Central memory CD8-positive, alpha-beta T cell (primary cell): ENCODE results near the gene TTC6.

Experiments
- ATAC-seq: fragments of 150-1000 bp; cut with Tn5 transposase; replicated peaks from 2 replicates; pipeline ENCODE4 v1.10.0; 2022; ENCODE audit warnings: mild to moderate bottlenecking, moderate FRiP score, moderate number of reproducible peaks; ENCODE audit not compliant: poor library complexity, severe bottlenecking; ENCODE audit errors: extremely low read depth
- DNase-seq, 2 donors: peaks; one replicate each; pipeline ENCODE4 v3.0.0; 2021; ENCODE audit warnings: low spot score in 2 of 2
- H3K27ac Mint-ChIP-seq: one replicate; pipeline ENCODE4 v1.8.0; 2022; ENCODE audit warnings: low read depth, mild to moderate bottlenecking, moderate library complexity, mixed read lengths
- H3K27me3 Mint-ChIP-seq: one replicate; pipeline ENCODE4 v1.8.0; 2022; ENCODE audit warnings: mixed read lengths
- H3K36me3 Mint-ChIP-seq: one replicate; pipeline ENCODE4 v1.8.0; 2022; ENCODE audit warnings: mild to moderate bottlenecking, moderate library complexity, mixed read lengths; ENCODE audit not compliant: insufficient read depth
- H3K4me1 Mint-ChIP-seq: one replicate; pipeline ENCODE4 v1.8.0; 2022; ENCODE audit warnings: mixed read lengths
- H3K4me3 Mint-ChIP-seq: one replicate; pipeline ENCODE4 v1.8.0; 2022; ENCODE audit warnings: mild to moderate bottlenecking, moderate library complexity, mixed read lengths
- H3K9me3 Mint-ChIP-seq: one replicate; pipeline ENCODE4 v1.8.0; 2022; ENCODE audit warnings: mixed read lengths

TTC6 gene

GRCh38 chr14:37587881-37588666 lies 7.4 kb upstream of the TTC6 start:
- Mint-ChIP-seq H3K4me1 (no peaks in the 10 kb centered on the region), H3K9me3 (peaks cover 16% of the 10 kb centered on the region), H3K27ac (no peak overlapping the region), H3K36me3 (no peaks in the 10 kb centered on the region), H3K4me3 (no peak overlapping the region), H3K27me3 (peaks cover 66% of the 10 kb centered on the region)
- ATAC-seq (no peak), DNase-seq (no peak)

GRCh38 chr14:37588667-37588955 lies 6.8 kb upstream of the TTC6 start:
- Mint-ChIP-seq H3K4me3 (no peak overlapping the region), H3K27ac (no peak overlapping the region), H3K36me3 (no peaks in the 10 kb centered on the region), H3K4me1 (no peaks in the 10 kb centered on the region), H3K9me3 (peaks cover 16% of the 10 kb centered on the region), H3K27me3 (peaks cover 71% of the 10 kb centered on the region)
- ATAC-seq: no peak
- DNase-seq: no peak

GRCh38 chr14:37588956-37589714 lies 6.3 kb upstream of the TTC6 start:
- Mint-ChIP-seq H3K4me3 (no peak overlapping the region), H3K27me3 (peaks cover 76% of the 10 kb centered on the region), H3K27ac (no peak overlapping the region), H3K9me3 (peaks cover 16% of the 10 kb centered on the region), H3K36me3 (peaks cover under 1% of the 10 kb centered on the region), H3K4me1 (no peaks in the 10 kb centered on the region)
- no peak for ATAC-seq
- DNase-seq: no peak

GRCh38 chr14:37589715-37590427 lies 5.6 kb upstream of the TTC6 start:
- H3K4me3 Mint-ChIP-seq: no peak overlapping the region
- H3K4me1 Mint-ChIP-seq: no peaks in the 10 kb centered on the region
- peaks cover 2% of the 10 kb centered on the region for H3K36me3 Mint-ChIP-seq
- no peak for ATAC-seq
- no peak overlapping the region for H3K27ac Mint-ChIP-seq
- H3K27me3 Mint-ChIP-seq: peaks cover 80% of the 10 kb centered on the region
- no peak for DNase-seq
- peaks cover 16% of the 10 kb centered on the region for H3K9me3 Mint-ChIP-seq

GRCh38 chr14:37590428-37591139 lies 4.8 kb upstream of the TTC6 start:
- H3K27me3 Mint-ChIP-seq: peaks cover 76% of the 10 kb centered on the region
- no peak for ATAC-seq
- H3K36me3 Mint-ChIP-seq: peaks cover 2% of the 10 kb centered on the region

GRCh38 chr14:37591311-37591940 lies 4.0 kb upstream of the TTC6 start:
- no peak for ATAC-seq
- Mint-ChIP-seq H3K4me1 (no peaks in the 10 kb centered on the region), H3K27ac (peak overlapping the region; percentile 81), H3K4me3 (no peak overlapping the region), H3K9me3 (peaks cover 6% of the 10 kb centered on the region), H3K36me3 (peaks cover 2% of the 10 kb centered on the region), H3K27me3 (peaks cover 76% of the 10 kb centered on the region)
- no peak for DNase-seq

More at GRCh38 chr14:37590428-37591139, 4.8 kb upstream of the TTC6 start:
- DNase-seq: no peak
- Mint-ChIP-seq H3K27ac (peak overlapping the region; percentile 81), H3K4me1 (no peaks in the 10 kb centered on the region), H3K4me3 (no peak overlapping the region), H3K9me3 (peaks cover 13% of the 10 kb centered on the region)

GRCh38 chr14:37591941-37592481 lies 3.4 kb upstream of the TTC6 start:
- no peak for ATAC-seq
- no peak overlapping the region for H3K27ac Mint-ChIP-seq
- H3K27me3 Mint-ChIP-seq: peaks cover 81% of the 10 kb centered on the region
- peaks cover 2% of the 10 kb centered on the region for H3K36me3 Mint-ChIP-seq
- no peak for DNase-seq
- H3K4me1 Mint-ChIP-seq: no peaks in the 10 kb centered on the region
- peaks cover 6% of the 10 kb centered on the region for H3K9me3 Mint-ChIP-seq
- no peak overlapping the region for H3K4me3 Mint-ChIP-seq

GRCh38 chr14:37592482-37593408 lies 2.7 kb upstream of the TTC6 start:
- no peaks in the 10 kb centered on the region for H3K4me1 Mint-ChIP-seq
- DNase-seq (no peak), ATAC-seq (no peak)
- peaks cover 6% of the 10 kb centered on the region for H3K9me3 Mint-ChIP-seq
- peaks cover 81% of the 10 kb centered on the region for H3K27me3 Mint-ChIP-seq
- H3K4me3 Mint-ChIP-seq: no peak overlapping the region
- peaks cover 2% of the 10 kb centered on the region for H3K36me3 Mint-ChIP-seq
- H3K27ac Mint-ChIP-seq: no peak overlapping the region

GRCh38 chr14:37593511-37594237 lies 1.8 kb upstream of the TTC6 start:
- peak overlapping the region; percentile 18 for H3K4me3 Mint-ChIP-seq
- DNase-seq: no peak
- no peak for ATAC-seq
- no peak overlapping the region for H3K27ac Mint-ChIP-seq
- no peaks in the 10 kb centered on the region for H3K4me1 Mint-ChIP-seq
- H3K36me3 Mint-ChIP-seq: peaks cover 2% of the 10 kb centered on the region
- peaks cover 6% of the 10 kb centered on the region for H3K9me3 Mint-ChIP-seq
- H3K27me3 Mint-ChIP-seq: peaks cover 83% of the 10 kb centered on the region

- no peak overlapping the region for H3K27ac Mint-ChIP-seq
- H3K4me3 Mint-ChIP-seq: peak overlapping the region; percentile 18
- H3K36me3 Mint-ChIP-seq: peaks cover 3% of the 10 kb centered on the region
- ATAC-seq: no peak
- no peaks in the 10 kb centered on the region for H3K4me1 Mint-ChIP-seq
- peaks cover 83% of the 10 kb centered on the region for H3K27me3 Mint-ChIP-seq
- no peak for DNase-seq
- peaks cover under 1% of the 10 kb centered on the region for H3K9me3 Mint-ChIP-seq
Observed at GRCh38 chr14:37594238-37594970, 1.0 kb upstream of the TTC6 start.
